ENCODE data around the gene ATG4B.

Gene ATG4B

GRCh38 chr2:241606186-241606585 is 31.3 kb upstream of the ATG4B start:
- Histone ChIP-seq H3K4me2 (ENCODE audit: low read depth, low read length, poor library complexity, severe bottlenecking) (no peak overlapping the region), H4K20me1 (ENCODE audit: low read depth, low read length) (no peaks in the 10 kb centered on the region), H3K9ac (ENCODE audit: low read length) (no peak overlapping the region), H3K27me3 (ENCODE audit: low read length) (no peaks in the 10 kb centered on the region), H2AFZ (ENCODE audit: low read depth, low read length, severe bottlenecking) (no peak overlapping the region), H3K4me3 (ENCODE audit: insufficient read depth, low read length, poor library complexity, severe bottlenecking) (no peak overlapping the region), H3K9me2 (replicated peaks; ENCODE audit: insufficient read depth, low read length) (no peaks in the 10 kb centered on the region), H3K79me2 (ENCODE audit: insufficient read depth, low read length) (peaks cover 16% of the 10 kb centered on the region), H3K36me3 (ENCODE audit: low read length) (peaks cover 6% of the 10 kb centered on the region; the same call in 1 of the 2 replicates), H3F3A (ENCODE audit: insufficient read depth) (no peaks in the 10 kb centered on the region), H3K9me3 (ENCODE audit: insufficient read depth, low read length) (no peaks in the 10 kb centered on the region), H3K27ac (ENCODE audit: low read depth, low read length) (no peak overlapping the region)
- TF ChIP-seq EZH2phosphoT487 (conservative IDR thresholded peaks at IDR 0.05; ENCODE audit: low read length) = no peak
- TF ChIP-seq CTCF (IDR thresholded peaks at IDR 0.05; ENCODE audit: insufficient read depth, low read length, poor library complexity, severe bottlenecking) = no peak

- Histone ChIP-seq H4K20me1 (ENCODE audit: low read depth, low read length) (no peaks in the 10 kb centered on the region), H3K9ac (ENCODE audit: low read length) (no peak overlapping the region), H3K36me3 (ENCODE audit: low read length) (peaks cover 6% of the 10 kb centered on the region; the same call in 1 of the 2 replicates)
Measured at GRCh38 chr2:241607162-241607885, 30.2 kb upstream of the ATG4B start.

GRCh38 chr2:241608881-241609280 is 28.6 kb upstream of the ATG4B start:
- Histone ChIP-seq H3K79me2 (ENCODE audit: insufficient read depth, low read length) (peaks cover 28% of the 10 kb centered on the region), H3K27me3 (ENCODE audit: low read length) (no peaks in the 10 kb centered on the region), H3K9ac (ENCODE audit: low read length) (no peak overlapping the region), H3F3A (ENCODE audit: insufficient read depth) (no peaks in the 10 kb centered on the region), H4K20me1 (ENCODE audit: low read depth, low read length) (no peaks in the 10 kb centered on the region), H3K27ac (ENCODE audit: low read depth, low read length) (no peak overlapping the region), H3K4me3 (ENCODE audit: insufficient read depth, low read length, poor library complexity, severe bottlenecking) (no peak overlapping the region), H3K4me2 (ENCODE audit: low read depth, low read length, poor library complexity, severe bottlenecking) (no peak overlapping the region), H3K9me3 (ENCODE audit: insufficient read depth, low read length) (no peaks in the 10 kb centered on the region), H3K9me2 (replicated peaks; ENCODE audit: insufficient read depth, low read length) (no peaks in the 10 kb centered on the region), H3K36me3 (ENCODE audit: low read length) (peaks cover 6% of the 10 kb centered on the region; the same call in 1 of the 2 replicates), H2AFZ (ENCODE audit: low read depth, low read length, severe bottlenecking) (no peak overlapping the region)
- TF ChIP-seq CTCF (IDR thresholded peaks at IDR 0.05; ENCODE audit: insufficient read depth, low read length, poor library complexity, severe bottlenecking) = no peak
- no peak for TF ChIP-seq EZH2phosphoT487 (conservative IDR thresholded peaks at IDR 0.05; ENCODE audit: low read length)

More at GRCh38 chr2:241607162-241607885, 30.2 kb upstream of the ATG4B start:
- H3K4me2 ChIP-seq (ENCODE audit: low read depth, low read length, poor library complexity, severe bottlenecking) = no peak overlapping the region
- no peak overlapping the region for H3K4me3 ChIP-seq (ENCODE audit: insufficient read depth, low read length, poor library complexity, severe bottlenecking)
- H3K27me3 ChIP-seq (ENCODE audit: low read length) = no peaks in the 10 kb centered on the region
- H3K9me2 ChIP-seq (replicated peaks; ENCODE audit: insufficient read depth, low read length) = no peaks in the 10 kb centered on the region
- H3K9me3 ChIP-seq (ENCODE audit: insufficient read depth, low read length) = no peaks in the 10 kb centered on the region
- H3K27ac ChIP-seq (ENCODE audit: low read depth, low read length) = no peak overlapping the region
- no peak overlapping the region for H2AFZ ChIP-seq (ENCODE audit: low read depth, low read length, severe bottlenecking)
- peaks cover 20% of the 10 kb centered on the region for H3K79me2 ChIP-seq (ENCODE audit: insufficient read depth, low read length)
- TF ChIP-seq EZH2phosphoT487 (conservative IDR thresholded peaks at IDR 0.05; ENCODE audit: low read length) = no peak
- TF ChIP-seq CTCF (IDR thresholded peaks at IDR 0.05; ENCODE audit: insufficient read depth, low read length, poor library complexity, severe bottlenecking) = no peak
- H3F3A ChIP-seq (ENCODE audit: insufficient read depth) = no peaks in the 10 kb centered on the region
